ENCODE data around the gene SULT2A1.

GRCh38 chr19:47836038-47836437, 50.1 kb downstream of the SULT2A1 start:
- no peak for TF ChIP-seq POLR2AphosphoS5 (IDR thresholded peaks at IDR 0.05; ENCODE audit: low read depth, low read length)
- no peak for TF ChIP-seq SIN3A (IDR thresholded peaks at IDR 0.05; ENCODE audit: borderline replicate concordance, insufficient read depth, low read length)
- no peak for TF ChIP-seq TAF1 (IDR thresholded peaks at IDR 0.05; ENCODE audit: borderline replicate concordance, insufficient read depth, low read length)

Measured in PFSK-1 (cell line).